HG02981 (cell line): Measurements from ENCODE around the gene ITCH.
A peak's percentile ranks its signal among the peaks of the same experiment; 100 is the strongest.

Source experiments
- ATAC-seq: cut with Tn5 transposase; IDR thresholded peaks from one replicate; pipeline ENCODE4 v1.9.1; 2021; ENCODE audit warnings: mild to moderate bottlenecking, moderate library complexity; ENCODE audit not compliant: unreplicated experiment

ITCH gene

DNA sequence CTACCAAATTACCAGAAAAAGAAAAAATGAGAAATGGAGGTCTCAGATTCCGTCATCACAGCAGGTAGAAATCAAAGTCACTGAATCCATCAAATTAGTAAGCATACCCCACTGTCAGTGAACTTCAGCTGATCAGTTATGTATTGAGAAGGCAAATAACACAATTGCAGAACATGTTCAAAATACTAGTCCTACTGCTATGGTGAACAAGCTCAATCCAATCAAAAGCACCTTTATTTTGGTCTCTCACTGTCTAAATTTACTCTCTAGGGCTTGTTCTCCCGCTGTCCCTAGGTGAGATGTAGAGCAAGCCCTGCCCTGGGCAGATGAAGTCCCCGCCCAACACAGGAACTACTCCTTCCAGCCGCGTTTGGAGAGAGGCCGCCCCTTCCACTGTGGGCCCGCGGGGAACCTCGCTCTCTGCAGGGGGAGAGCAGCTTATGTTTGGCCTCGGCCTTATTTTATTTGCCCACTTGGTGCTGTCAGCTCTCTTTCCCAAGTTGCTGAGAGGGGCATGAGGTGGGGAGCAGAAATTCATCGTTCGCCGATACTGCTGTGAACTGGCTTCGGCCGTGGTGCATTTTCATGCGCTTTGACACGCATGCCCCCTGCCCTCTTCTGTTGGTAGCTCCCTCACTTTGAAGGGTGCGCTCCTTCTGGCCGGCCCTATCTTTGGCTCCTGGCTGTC lies 181.2 kb downstream of the ITCH start:
- no peak for ATAC-seq

DNA sequence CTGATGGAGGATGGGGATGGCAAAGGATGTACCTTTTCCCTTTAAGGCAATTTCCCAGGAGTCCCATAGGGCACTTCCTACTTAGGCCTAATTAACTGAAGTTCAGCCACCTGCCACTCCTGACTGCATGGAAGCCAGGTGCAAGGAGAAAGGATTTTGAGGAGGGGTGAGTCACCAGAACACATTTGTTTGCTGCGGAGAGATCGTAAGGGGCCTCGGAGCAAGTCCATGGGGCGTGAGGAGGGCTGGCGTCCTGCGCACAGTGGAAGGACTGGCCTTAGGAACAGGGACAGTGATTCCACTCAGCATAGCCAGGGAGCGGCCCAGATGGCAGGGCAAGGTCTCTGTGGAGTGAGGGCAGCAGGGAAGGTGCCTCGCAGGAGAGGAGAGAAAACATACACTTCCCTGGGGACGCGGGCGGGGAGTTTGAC lies 183.7 kb downstream of the ITCH start:
- no peak for ATAC-seq

DNA sequence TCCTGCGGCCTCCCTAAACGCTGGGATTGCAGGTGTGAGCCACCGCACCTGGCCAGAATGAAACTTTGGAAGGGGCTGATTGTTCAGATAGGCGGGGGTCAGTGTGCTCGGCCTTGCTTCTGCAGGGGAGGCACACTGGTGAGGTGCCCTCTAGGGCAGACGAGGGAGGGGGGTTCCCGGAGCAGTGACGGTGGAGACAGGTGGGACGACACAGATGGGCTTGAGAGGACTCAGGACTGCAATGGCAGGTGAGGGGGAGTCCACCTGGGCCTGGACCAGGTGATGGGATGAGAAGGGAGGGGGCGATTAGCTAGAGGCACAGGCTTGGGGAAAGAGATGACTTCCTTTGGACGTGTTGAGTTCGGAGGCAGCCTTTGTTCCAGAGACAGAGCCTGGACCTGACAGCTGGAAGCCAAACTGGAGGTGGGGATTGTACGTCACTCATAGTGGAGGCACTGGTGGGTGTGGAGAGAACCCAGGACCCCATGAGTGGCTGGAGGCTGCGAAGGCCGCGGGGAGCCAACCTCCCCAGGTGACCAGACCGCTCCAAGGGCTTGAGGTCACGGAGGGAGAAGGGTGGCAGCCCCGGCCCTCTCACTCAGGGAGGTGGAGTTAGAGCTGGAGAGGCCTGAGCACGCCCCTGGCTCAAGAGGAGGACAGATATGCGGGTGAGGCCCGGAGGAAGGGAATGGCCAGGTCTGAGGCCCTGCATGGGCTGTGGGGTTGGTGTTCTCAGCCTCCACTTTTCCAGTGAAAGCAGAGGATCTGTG lies 185.0 kb downstream of the ITCH start:
- no peak for ATAC-seq

DNA sequence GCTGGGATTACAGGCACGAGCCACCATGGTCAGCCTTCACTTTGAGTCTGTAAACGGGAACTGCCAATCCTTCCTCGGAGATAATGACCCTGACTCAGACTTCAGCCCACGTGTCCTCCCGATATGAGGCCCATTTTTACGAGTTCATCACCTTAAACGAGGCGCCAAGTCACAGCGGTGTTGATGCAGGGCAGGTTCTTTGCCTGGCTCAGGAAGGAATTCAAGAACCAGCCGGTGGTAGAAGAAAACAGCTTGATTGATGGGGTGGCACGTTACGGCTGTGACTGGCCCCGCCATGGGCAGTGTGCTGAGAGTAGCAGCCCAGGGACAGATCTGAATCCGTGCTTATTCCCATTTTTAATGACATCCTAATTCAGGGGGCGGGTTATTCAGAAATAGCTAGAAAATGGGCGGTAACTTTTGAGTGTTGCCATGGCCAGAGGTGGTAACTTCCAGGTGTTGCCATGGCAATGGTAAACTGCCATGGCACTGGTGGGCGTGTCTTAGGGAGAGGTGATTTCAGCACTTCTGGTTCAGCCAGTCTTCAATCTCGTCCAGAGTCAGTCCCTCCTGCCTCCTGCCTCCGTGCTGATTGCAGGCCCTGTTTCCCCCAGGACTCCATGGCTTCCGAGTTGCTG lies 186.3 kb downstream of the ITCH start:
- no peak for ATAC-seq

DNA sequence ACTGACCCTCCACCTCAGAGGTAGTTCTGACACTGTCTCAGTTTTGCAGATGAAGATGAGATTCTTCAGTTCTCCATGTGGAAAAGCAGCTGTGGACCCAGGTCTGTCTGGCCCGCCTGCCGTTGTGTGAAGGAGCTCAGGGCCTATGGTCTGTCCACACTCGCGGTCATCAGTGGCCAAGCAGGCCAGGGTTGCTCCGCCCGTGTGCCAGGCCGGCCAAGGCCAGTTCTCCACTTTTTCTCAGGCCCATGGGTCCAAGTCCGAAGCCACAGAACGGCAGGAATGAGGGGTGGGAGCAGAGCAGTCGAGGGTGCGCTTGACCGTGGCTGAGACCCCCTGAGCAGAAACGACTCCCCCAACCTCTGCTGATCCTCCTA lies 186.8 kb downstream of the ITCH start:
- no peak for ATAC-seq

DNA sequence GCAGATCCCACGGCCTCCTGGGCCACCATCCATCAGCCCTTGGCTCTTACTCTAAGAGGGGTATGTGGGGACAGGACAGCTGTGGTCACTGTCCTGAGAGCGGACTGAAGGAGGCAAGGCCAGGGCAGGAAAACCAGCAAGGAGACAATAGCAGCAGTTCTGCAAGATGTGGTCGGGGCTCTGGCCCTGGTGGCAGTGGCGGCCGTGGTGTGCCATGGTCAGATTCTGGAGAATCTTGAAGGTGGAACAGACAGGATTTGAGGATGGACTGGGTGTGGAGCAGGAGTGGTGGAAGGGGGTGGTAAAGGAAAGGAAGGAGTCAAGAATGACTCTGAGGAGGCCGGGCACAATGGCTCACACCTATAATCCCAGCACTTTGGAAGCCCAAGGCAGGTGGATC lies 189.5 kb downstream of the ITCH start:
- ATAC-seq = no peak

DNA sequence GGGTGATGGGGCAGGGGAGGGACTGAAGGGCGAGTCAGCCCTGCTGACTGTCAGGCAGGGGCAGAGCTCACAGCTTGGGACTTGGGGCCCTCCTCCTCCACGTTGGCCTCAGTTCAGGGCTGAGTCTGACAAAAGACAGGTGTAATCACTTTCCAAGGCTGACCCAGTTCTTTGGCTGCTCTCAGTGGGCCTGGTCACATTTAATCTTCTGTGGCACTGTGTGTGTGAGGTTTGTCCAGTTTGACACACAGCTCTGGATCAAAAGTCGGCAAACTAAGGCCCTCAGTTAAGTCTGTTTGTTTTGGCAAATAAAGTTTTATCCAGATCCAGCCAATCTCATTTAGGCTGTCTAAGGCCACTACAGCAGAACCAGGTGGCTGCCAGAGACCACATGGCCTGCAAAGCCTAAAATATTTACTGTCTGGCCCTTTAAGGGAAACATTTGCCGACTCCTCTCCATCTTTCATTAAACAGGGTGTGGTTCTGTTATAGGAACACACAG lies 190.3 kb downstream of the ITCH start:
- ATAC-seq = no peak

DNA sequence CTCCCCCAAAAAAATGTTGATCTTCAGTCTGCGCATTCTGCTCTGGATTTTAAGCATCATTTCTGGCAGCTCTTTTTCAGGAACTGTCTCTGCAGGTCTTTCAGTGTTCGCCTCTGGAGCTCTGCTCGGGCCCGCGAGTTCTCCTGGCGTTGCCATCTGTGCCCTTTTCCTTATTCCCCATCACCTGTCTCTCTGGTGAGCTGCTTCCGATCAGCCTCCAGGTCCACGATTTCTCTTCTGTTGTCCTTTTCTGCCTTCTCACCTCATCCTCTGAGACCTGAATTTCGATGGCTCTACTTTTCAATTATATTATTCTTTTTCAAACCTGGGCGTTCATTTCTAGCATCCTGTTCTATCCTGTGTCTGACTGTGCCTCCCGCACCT lies 194.9 kb downstream of the ITCH start:
- no peak for ATAC-seq

DNA sequence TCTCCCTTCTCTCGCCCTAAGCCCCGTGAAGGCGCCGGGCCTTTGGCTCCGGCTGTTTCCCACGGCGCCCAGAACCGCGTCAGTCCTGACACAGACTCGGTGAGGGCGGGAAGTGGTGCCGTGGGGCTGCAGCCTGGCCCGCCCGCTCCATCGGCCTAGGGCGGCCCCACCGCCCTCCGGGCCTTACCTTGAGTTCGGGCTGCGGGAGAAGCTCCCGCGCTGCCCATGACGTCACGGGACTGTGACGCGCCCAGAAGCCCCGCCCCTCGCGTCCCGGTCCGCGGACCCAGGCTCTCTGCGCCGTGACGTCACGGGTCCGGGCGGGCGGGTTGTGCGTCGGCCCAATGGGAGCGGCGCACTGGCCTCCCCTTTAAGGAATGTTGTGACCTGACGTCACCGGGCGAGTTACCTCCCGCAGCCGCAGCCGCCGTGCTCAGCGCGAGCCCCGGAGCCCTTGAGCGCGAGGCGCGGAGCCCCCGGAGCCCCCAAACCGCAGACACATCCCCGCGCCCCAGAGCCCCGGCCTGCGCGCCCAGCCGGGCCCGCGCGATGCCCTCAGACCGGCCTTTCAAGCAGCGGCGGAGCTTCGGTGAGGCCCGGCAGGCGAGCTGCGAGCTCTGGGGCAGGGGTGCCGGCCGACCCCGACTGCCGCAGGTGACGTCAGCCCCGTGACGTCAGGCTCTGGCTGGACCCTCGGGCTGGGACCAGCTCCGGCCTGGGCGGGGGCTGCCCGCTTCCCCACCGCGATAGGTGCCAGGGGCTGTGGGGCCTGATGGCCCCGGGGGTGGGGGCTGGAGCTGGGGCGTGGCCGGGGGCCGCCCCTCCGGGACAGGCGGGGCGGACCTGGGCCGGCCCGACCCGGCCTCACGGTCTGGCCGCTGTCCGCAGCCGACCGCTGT lies 195.5 kb downstream of the ITCH start, which contains the start of gene MAP1LC3A:
Gene MAP1LC3A (plus strand): TSS at position 399 of the 899 bp plus-strand sequence. CDS start 151 bp downstream, at position 550.
- peak; percentile 69 for ATAC-seq

DNA sequence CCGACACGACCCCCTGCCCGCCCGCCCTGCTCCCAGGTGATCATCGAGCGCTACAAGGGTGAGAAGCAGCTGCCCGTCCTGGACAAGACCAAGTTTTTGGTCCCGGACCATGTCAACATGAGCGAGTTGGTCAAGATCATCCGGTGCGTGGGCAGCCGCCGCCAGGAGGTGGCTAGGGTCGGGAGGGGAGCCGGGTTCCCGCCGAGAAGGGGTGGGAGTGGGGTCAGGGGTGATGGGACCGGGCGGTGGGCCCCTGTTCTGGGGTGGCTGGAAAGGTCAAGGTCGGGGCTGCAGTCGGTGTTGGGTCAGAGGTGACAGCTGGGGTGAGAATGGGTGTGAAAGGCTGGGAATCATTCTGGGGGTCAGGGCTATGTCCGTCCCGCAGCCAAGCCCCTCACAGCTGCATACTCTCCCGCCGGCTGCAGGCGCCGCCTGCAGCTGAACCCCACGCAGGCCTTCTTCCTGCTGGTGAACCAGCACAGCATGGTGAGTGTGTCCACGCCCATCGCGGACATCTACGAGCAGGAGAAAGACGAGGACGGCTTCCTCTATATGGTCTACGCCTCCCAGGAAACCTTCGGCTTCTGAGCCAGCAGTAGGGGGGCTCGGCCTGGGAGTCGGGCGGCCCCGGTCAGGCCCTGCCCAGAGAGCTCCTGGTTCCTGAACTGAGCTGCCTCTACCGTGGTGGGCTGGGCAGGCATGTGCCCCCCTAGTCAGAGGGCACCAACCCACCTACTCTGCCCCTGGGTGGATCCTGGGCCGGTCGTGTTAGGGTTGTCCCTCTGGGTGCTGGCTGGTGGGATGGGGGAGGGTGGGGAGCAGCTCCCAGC lies 196.5 kb downstream of the ITCH start:
- ATAC-seq = no peak

DNA sequence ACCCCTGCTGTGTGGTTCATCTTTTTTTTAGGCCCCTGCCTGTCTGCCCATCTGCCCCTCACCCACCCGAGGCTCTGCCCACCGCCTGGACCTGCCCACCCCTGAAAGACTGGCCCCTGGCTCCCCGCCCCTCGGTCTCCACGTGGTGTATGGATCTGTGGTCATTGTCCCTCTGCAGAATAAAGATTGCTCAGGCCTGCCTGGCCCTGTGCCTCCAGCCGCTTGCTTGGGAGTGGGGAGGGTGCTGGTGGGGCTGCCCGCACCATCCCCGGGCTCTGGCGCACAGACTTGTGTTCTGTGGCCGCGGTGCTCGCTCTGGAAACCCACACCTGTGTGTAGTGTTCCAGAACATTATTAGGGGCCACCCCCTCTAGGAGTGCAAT lies 197.1 kb downstream of the ITCH start:
- ATAC-seq = no peak

DNA sequence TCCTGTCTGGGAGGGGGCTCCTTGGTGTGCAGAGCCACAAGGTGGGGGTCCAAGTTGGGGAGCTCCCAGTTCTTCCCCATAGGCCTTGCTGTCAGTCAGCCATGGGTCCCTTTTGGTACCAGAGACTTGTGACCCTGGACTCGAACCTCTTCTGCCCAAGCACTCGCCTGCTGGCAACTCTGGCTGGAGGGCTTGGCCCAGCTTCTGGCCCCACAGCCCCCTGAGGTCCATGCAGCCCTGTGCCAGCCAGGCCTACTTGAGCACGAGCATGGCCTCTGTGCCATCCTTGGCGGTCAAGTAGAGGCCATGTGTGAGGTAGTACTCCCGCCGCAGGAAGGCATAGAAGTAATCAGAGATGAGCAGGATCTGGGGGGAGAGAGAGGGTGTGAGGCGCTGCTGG lies 197.5 kb downstream of the ITCH start:
- no peak for ATAC-seq
